ENCODE measurements around the gene IGFL1. TPM values are rescaled to one million over a fixed set of nuclear protein-coding genes. Genes with fewer than 3 reads are reported as not detected.
A peak's percentile ranks its signal among the peaks of the same experiment; 100 is the strongest.

IGFL1 gene
- total and polyA plus RNA-seq, 2 of the 4 experiments (the other 2 are of a cell fraction) = not detected

DNA sequence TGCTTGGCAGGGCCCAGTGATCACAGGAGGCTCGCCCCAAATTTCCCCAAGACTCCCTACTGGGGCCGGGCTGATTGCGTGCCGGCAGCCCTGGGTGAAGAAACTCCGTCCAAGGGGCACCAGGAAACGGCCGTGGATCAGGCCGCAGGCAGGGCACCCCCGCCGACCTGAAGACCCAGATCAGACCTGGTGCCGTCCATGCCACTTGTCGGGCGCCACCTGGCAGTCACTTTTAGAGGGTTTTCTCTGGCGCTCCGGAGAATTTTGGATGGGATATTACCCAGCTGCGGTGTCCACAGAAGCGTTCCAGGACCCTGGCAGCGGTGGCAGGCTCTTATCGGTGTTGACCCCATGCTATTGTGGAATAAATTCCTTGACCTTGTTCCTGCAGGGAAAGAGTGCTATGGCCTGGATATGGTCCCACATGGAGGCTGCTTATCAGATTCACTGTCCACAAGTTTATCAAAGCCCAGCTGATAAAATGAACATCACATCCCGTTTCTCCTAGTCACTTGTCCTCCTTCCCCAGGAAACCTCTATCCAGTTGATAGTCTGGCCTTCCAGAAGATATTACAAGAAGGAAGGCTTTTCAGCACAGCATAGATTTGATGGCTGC, 43.3 kb upstream of the IGFL1 start:
- H3K9me1 ChIP-seq (ENCODE audit: insufficient read depth, low read length) = no peaks in the 10 kb centered on the region
- ChIA-PET CTCF (interaction anchor here (0.9 kb wide), 1 partner anchor 158 kb away, joined by 3 read pairs; no protein-coding TSS in a partner anchor), POLR2A (ENCODE audit: unreplicated experiment) (no interaction called here)
- H3K56ac ChIP-seq (ENCODE audit: extremely low read depth, insufficient read depth, low read length) = no peak overlapping the region
- no peak overlapping the region for H3K4ac ChIP-seq (ENCODE audit: low read depth, low read length)
- H3K4me2 ChIP-seq (ENCODE audit: low read depth, low read length) = no peak overlapping the region
- no peak overlapping the region for H2BK20ac ChIP-seq (ENCODE audit: low read depth, low read length)
- no peak overlapping the region for H3K9ac ChIP-seq (ENCODE audit: low read depth, low read length)
- no TSS peak for BruUV-seq (replicated peaks)
- H2AK9ac ChIP-seq (replicated peaks; ENCODE audit: low read depth, low read length, poor library complexity) = no peak overlapping the region
- no peak overlapping the region for H3K14ac ChIP-seq (replicated peaks; ENCODE audit: low read depth, low read length)
- H3K4me1 ChIP-seq (ENCODE audit: control insufficient read depth, insufficient read depth, low read length) = no peaks in the 10 kb centered on the region
- no peak overlapping the region for H4K91ac ChIP-seq (ENCODE audit: insufficient read depth, low read depth, low read length)
- no peaks in the 10 kb centered on the region for H3K36me3 ChIP-seq (ENCODE audit: control insufficient read depth, insufficient read depth, low read length)
- H3K27ac ChIP-seq (ENCODE audit: insufficient read depth, low read length) = no peak overlapping the region
- H3K4me3 ChIP-seq (ENCODE audit: insufficient read depth, low read depth, low read length) = no peak overlapping the region
- H3K27me3 ChIP-seq (ENCODE audit: control insufficient read depth, insufficient read depth, low read length) = peaks cover 52% of the 10 kb centered on the region
- H3K9me3 ChIP-seq (ENCODE audit: control insufficient read depth, insufficient read depth, low read length) = peaks cover 2% of the 10 kb centered on the region; the same call in 1 of the 2 replicates
- TF ChIP-seq CEBPB (IDR thresholded peaks at IDR 0.05; ENCODE audit: low read depth, low read length) (peak; percentile 16; the same call in 1 of the 2 replicates), RAD21 (IDR thresholded peaks at IDR 0.05; ENCODE audit: low read length) (no peak)
- no peaks in the 10 kb centered on the region for H4K20me1 ChIP-seq (ENCODE audit: insufficient read depth, low read length)
- ATAC-seq (ENCODE audit: low read depth) (no peak), DNase-seq (no peak)
- intact Hi-C loops (cut with micrococcal nuclease) = no loop called here
- H3K23ac ChIP-seq (ENCODE audit: low read depth, low read length) = no peak overlapping the region
- H2AFZ ChIP-seq (replicated peaks; ENCODE audit: low read length, poor library complexity) = no peak overlapping the region
- no peak overlapping the region for H4K5ac ChIP-seq (ENCODE audit: low read depth, low read length)
- H2BK120ac ChIP-seq (ENCODE audit: low read depth, low read length) = no peak overlapping the region
- H2BK5ac ChIP-seq (ENCODE audit: low read depth, low read length, poor library complexity, severe bottlenecking) = no peak overlapping the region
- no peak overlapping the region for H3K18ac ChIP-seq (ENCODE audit: low read depth, low read length)
- 60% methylated on average over 6 of the region's 20 CpGs; no CpG with 5 or more reads in 1 of the 2 experiments for WGBS, 2 experiments (ENCODE audit: extremely low coverage in 2 of 2, insufficient read length in 1 of 2)
- dilution Hi-C loops (cut with HindIII; ENCODE audit: low sequenced_read_pairs, unreplicated experiment) = no loop called here
- no peak overlapping the region for H2AK5ac ChIP-seq (ENCODE audit: low read depth, low read length)
- no peak overlapping the region for H2BK15ac ChIP-seq (ENCODE audit: low read depth, low read length)
- H4K8ac ChIP-seq (ENCODE audit: low read depth in 2 of 2, low read length in 2 of 2) = no peak overlapping the region
- no peaks in the 10 kb centered on the region for H3K79me1 ChIP-seq (ENCODE audit: low read depth in 1 of 2, low read length in 2 of 2)
- in situ Hi-C loops (cut with MboI; ENCODE audit: low sequenced_read_pairs) = loop anchor here (5.0 kb wide), 1 partner anchor 104 kb away; no protein-coding TSS in a partner anchor
